ENCODE results near the gene CLSTN1. TPM values are rescaled to one million over a fixed set of nuclear protein-coding genes. Genes with fewer than 3 reads are reported as not detected.

CLSTN1 gene
- total RNA-seq, 1 experiment from 2014 or later: 143 TPM

- no peak overlapping the region for H3K27ac ChIP-seq (ENCODE audit: low read length)
- ATAC-seq: no peak
- no peaks in the 10 kb centered on the region for H3K27me3 ChIP-seq (ENCODE audit: control insufficient read depth, insufficient read depth, low read length)
- H3K9me3 ChIP-seq (ENCODE audit: control insufficient read depth, insufficient read depth, low read depth, low read length): no peaks in the 10 kb centered on the region
- in situ Hi-C loops (cut with HindIII; ENCODE audit: low pct_unique_long_range_greater_than_20kb, low sequenced_read_pairs) (no loop called here), intact Hi-C loops (cut with micrococcal nuclease; ENCODE audit: unreplicated experiment) (no loop called here)
- POLR2A ChIA-PET: no interaction called here
- no peaks in the 10 kb centered on the region; the same call in 1 of the 2 replicates for H3K4me1 ChIP-seq (ENCODE audit: control insufficient read depth, insufficient read depth, low read length)
- no peak for DNase-seq (ENCODE audit: low read depth, low spot score)
- BruUV-seq (replicated peaks): no TSS peak
- no peak overlapping the region for H3K4me3 ChIP-seq (ENCODE audit: low read depth in 2 of 2, low read length in 2 of 2)
- no peak for TF ChIP-seq TCF7L2 (IDR thresholded peaks at IDR 0.05; ENCODE audit: low read depth, low read length)
- TF ChIP-seq CTCF (IDR thresholded peaks at IDR 0.05): no peak
- no peak for TF ChIP-seq SIN3A (IDR thresholded peaks at IDR 0.05; ENCODE audit: borderline replicate concordance, insufficient read depth, low read depth, low read length)
- no peak for TF ChIP-seq POLR2AphosphoS5 (IDR thresholded peaks at IDR 0.05; ENCODE audit: low read depth, low read length)
- no peak for TF ChIP-seq REST (IDR thresholded peaks at IDR 0.05; ENCODE audit: insufficient read depth in 1 of 2, low read depth in 2 of 2, low read length in 1 of 2)
- CTCF ChIA-PET: interaction anchor here (0.7 kb wide), 1 partner anchor 14 kb away, joined by 4 read pairs; no protein-coding TSS in a partner anchor
- no peaks in the 10 kb centered on the region for H3K36me3 ChIP-seq (ENCODE audit: control insufficient read depth, insufficient read depth, low read length)
These were observed 9.9 kb upstream of the CLSTN1 start for GRCh38 chr1:9833632-9834031.

- TF ChIP-seq SIN3A (IDR thresholded peaks at IDR 0.05; ENCODE audit: borderline replicate concordance, insufficient read depth, low read depth, low read length) (no peak), POLR2AphosphoS5 (IDR thresholded peaks at IDR 0.05; ENCODE audit: low read depth, low read length) (no peak), TCF7L2 (IDR thresholded peaks at IDR 0.05; ENCODE audit: low read depth, low read length) (no peak), REST (IDR thresholded peaks at IDR 0.05; ENCODE audit: insufficient read depth in 1 of 2, low read depth in 2 of 2, low read length in 1 of 2) (no peak), CTCF (IDR thresholded peaks at IDR 0.05) (no peak)
- Histone ChIP-seq H3K27me3 (ENCODE audit: control insufficient read depth, insufficient read depth, low read length) (no peaks in the 10 kb centered on the region), H3K4me3 (ENCODE audit: low read depth in 2 of 2, low read length in 2 of 2) (no peak overlapping the region), H3K9me3 (ENCODE audit: control insufficient read depth, insufficient read depth, low read depth, low read length) (no peaks in the 10 kb centered on the region), H3K36me3 (ENCODE audit: control insufficient read depth, insufficient read depth, low read length) (no peaks in the 10 kb centered on the region; the same call in 1 of the 2 replicates), H3K27ac (ENCODE audit: low read length) (no peak overlapping the region), H3K4me1 (ENCODE audit: control insufficient read depth, insufficient read depth, low read length) (peaks cover 15% of the 10 kb centered on the region)
- DNase-seq (ENCODE audit: low read depth, low spot score): no peak
- no peak for ATAC-seq
- ChIA-PET CTCF (interaction anchor here (0.6 to 0.7 kb wide), 3 partner anchors 15 to 122 kb away, joined by 3 to 5 read pairs (median 4); no protein-coding TSS in a partner anchor), POLR2A (no interaction called here)
- in situ Hi-C loops (cut with HindIII; ENCODE audit: low pct_unique_long_range_greater_than_20kb, low sequenced_read_pairs): no loop called here
- no TSS peak for BruUV-seq (replicated peaks)
- intact Hi-C loops (cut with micrococcal nuclease; ENCODE audit: unreplicated experiment): no loop called here
These were observed 3.9 kb upstream of the CLSTN1 start for GRCh38 chr1:9827558-9828185.
